IPS-18a (cell line): ENCODE data around the gene EFNA2.
"Not testable (repeated sequence)": the region's sequence is repeated elsewhere in the genome, so short reads cannot be mapped to it uniquely, and the experiment has no call there.

Source experiments
- H3K27ac ChIP-seq: one replicate; pipeline ENCODE4 v1.5.1; 2013; ENCODE audit warnings: low read length
- H3K27me3 ChIP-seq: one replicate; pipeline ENCODE4 v1.6.1; 2013; ENCODE audit warnings: mild to moderate bottlenecking, low read length; ENCODE audit not compliant: control insufficient read depth, insufficient read depth
- H3K36me3 ChIP-seq: one replicate; pipeline ENCODE4 v1.6.1; 2013; ENCODE audit warnings: low read depth, low read length; ENCODE audit not compliant: control insufficient read depth
- H3K4me1 ChIP-seq: one replicate; pipeline ENCODE4 v1.6.1; 2013; ENCODE audit warnings: low read depth, low read length; ENCODE audit not compliant: control insufficient read depth
- H3K4me3 ChIP-seq: one replicate; pipeline ENCODE4 v1.5.1; 2013; ENCODE audit warnings: low read length
- H3K9ac ChIP-seq: one replicate; pipeline ENCODE4 v1.6.1; 2013; ENCODE audit warnings: mild to moderate bottlenecking, low read length, moderate library complexity
- H3K9me3 ChIP-seq: one replicate; pipeline ENCODE4 v1.6.1; 2013; ENCODE audit warnings: low read depth, low read length; ENCODE audit not compliant: control insufficient read depth

EFNA2 gene

DNA sequence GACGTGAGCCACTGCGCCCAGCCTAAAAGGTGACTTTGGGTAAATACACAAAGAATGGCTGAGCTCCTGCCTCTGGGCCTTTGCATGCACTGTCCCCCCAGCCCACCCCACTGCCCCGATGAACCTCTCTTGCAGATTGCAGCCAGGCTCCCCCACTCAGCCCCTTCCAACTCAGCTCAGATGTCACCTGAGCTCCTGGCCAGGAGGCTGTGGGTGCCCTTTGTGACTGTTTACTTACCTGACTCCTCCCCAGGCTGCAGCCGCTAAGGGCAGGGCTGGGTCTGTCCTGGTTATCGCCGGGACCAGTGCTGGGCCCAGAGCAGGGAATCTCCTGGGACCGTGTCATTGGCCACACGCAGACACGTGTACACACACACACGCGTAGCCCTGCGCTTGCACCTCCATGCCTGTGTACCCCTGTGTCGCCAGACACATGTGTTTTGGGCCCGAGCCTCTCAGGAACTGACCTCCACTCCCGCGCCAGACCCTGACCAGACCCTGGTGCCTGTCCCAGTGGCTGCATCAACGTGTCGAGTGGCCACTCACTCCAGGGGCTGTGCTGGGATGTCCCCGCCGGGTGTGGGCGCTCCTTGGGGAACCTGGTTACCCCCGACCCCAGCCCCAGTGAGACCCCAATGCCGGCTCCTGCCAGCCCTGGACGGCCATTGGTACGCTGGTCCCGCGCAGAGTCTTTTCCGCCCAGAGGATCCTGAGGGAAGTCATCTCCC lies 18.7 kb downstream of the EFNA2 start:
- H3K9me3 ChIP-seq, result no peaks in the 10 kb centered on the region
- H3K36me3 ChIP-seq, result no peaks in the 10 kb centered on the region
- no peaks in the 10 kb centered on the region for H3K27me3 ChIP-seq
- no peak overlapping the region for H3K27ac ChIP-seq
- H3K4me3 ChIP-seq, result no peak overlapping the region
- H3K9ac ChIP-seq, result no peak overlapping the region
- no peaks in the 10 kb centered on the region for H3K4me1 ChIP-seq

DNA sequence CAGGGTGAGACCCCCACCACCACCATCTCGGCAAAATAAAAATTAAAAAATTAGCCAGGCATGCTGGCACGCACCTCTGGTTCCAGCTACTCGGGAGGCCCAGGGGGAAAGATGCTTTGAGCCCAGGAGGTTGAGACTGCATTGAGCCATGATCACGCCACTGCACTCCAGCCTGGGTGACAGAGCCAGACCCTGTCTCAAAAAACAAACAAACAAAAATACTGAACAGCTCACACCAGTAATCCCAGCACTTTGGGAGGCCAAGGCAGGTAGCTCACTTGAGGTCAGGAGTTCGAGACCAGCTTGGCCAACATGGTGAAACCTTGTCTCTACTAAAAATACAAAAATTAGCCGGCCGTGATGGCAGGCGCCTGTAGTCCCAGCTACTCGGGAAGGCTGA lies 19.7 kb downstream of the EFNA2 start:
- H3K27me3 ChIP-seq, result not testable (repeated sequence)

DNA sequence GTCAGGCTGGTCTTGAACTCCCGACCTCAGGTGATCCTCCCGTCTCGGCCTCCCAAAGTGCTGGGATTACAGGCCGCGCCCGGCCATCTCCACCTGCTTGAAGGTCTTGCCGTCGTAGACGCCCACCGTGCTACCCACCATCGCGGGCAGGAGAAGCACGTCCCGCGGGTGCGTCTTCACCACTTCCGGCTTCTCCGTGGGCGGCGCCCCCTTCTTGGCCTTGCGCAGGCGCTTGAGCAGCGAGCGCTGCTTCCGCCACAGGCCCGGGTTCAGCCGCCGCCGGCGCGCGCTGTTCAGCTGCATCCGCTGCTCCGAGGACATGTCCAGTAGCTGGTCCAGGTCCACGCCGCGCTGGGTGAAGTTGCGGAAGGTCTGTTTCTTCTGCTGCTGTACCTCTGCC lies 21.6 kb downstream of the EFNA2 start:
- H3K27ac ChIP-seq, result no peak overlapping the region
- H3K9me3 ChIP-seq, result no peaks in the 10 kb centered on the region
- no peaks in the 10 kb centered on the region for H3K27me3 ChIP-seq
- no peaks in the 10 kb centered on the region for H3K4me1 ChIP-seq
- no peak overlapping the region for H3K4me3 ChIP-seq
- no peak overlapping the region for H3K9ac ChIP-seq
- H3K36me3 ChIP-seq, result no peaks in the 10 kb centered on the region

More for the DNA sequence above, 19.7 kb downstream of the EFNA2 start:
- H3K4me1 ChIP-seq, H3K9ac ChIP-seq, H3K27ac ChIP-seq, H3K9me3 ChIP-seq, H3K36me3 ChIP-seq, H3K4me3 ChIP-seq: not testable (repeated sequence)

DNA sequence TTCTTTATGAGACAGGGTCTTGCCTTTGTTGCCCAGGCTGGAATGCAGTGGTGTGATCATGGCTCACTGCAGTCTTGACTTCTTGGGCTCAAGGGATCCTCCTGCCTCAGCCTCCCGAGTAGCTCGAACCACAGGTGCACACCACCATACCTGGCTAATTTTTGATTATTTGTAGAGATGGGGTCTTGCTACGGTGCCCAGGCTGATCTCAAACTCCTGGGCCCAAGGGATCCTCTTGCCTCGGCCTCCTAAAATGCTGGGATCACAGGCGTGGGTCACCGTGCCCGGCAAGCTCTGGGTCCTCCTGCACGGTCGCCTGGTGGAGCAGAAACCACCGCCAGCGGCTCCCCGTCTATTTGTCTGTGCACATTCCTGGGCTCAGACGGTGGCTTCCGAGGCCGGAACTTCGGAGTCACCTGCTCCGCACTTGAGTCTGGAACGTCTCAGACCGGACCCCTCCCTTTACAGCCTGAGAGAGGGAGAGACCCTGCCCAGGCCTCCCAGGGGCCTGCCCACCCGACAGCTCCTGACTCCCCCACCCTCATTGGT lies 22.2 kb downstream of the EFNA2 start:
- no peaks in the 10 kb centered on the region for H3K36me3 ChIP-seq
- H3K9me3 ChIP-seq, result no peaks in the 10 kb centered on the region
- no peak overlapping the region for H3K27ac ChIP-seq
- H3K27me3 ChIP-seq, result no peaks in the 10 kb centered on the region
- no peak overlapping the region for H3K9ac ChIP-seq
- H3K4me1 ChIP-seq, result no peaks in the 10 kb centered on the region
- H3K4me3 ChIP-seq, result no peak overlapping the region

DNA sequence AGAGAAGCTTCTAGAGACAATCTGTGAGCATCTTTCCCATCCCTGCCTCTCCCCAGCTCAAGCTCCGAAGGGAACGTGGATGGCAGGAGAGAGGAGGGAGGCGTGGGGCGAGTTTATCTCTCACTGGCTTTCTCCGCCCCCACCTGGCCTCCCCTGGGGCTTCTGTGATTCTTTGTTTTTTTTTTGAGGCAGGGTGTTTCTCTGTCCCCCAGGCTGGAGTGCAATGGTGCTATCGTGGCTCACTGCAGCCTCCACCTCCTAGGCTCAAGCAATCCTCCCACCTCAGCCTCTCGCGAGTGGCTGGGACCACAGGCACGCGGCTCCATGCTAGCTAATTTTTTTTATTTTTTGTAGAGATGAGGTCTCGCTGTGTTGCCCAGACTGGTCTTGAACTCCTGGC lies 23.0 kb downstream of the EFNA2 start:
- H3K9ac ChIP-seq, result no peak overlapping the region
- H3K4me3 ChIP-seq, result no peak overlapping the region
- no peaks in the 10 kb centered on the region for H3K27me3 ChIP-seq
- no peak overlapping the region for H3K27ac ChIP-seq
- no peaks in the 10 kb centered on the region for H3K36me3 ChIP-seq
- H3K9me3 ChIP-seq, result no peaks in the 10 kb centered on the region
- no peaks in the 10 kb centered on the region for H3K4me1 ChIP-seq

DNA sequence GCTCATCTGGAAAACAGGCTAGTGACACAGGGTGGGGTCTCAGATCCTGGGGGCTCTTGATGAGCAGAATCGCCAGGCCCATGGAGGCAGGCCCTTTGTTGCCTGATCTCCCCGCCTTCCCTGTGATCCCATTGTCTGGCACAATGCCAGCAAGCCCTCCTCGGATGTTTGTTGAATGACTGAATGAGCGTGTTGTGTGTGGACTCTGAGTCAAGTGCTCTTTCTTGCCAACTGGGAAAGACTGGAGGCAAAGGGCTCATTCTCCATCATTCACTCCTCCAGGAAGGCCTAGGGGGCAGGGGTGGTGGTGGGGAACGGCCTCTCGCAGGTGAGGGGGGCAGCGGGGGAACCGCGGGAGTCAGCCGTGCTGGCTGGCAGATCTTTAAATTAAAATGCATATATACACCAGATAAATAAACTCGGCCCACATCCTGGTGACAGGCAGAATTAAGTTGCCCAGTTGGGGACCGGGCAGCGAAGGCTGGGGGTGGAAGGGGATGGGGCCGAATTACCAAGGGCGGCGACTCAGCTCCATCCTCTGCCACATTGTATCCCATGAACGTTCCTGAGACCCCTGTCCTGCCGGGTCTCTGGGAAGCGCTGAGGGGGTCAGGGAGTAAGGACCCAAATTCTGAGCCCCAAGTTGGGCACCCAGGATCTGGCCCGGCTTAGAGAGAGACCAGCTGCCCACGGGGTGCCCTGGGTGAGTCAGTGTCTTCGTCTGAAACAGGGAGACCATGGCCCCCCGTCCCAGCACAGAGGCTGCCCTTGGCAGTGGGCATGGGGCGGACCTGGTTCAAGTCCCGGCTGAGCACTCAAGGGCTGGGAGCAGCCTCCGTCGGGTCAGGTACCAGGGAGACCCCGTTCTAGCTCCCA lies 24.5 kb downstream of the EFNA2 start:
- H3K27me3 ChIP-seq, result peaks cover 1% of the 10 kb centered on the region
- H3K36me3 ChIP-seq, result no peaks in the 10 kb centered on the region
- no peak overlapping the region for H3K9ac ChIP-seq
- H3K4me1 ChIP-seq, result no peaks in the 10 kb centered on the region
- H3K27ac ChIP-seq, result no peak overlapping the region
- H3K4me3 ChIP-seq, result no peak overlapping the region
- H3K9me3 ChIP-seq, result no peaks in the 10 kb centered on the region

DNA sequence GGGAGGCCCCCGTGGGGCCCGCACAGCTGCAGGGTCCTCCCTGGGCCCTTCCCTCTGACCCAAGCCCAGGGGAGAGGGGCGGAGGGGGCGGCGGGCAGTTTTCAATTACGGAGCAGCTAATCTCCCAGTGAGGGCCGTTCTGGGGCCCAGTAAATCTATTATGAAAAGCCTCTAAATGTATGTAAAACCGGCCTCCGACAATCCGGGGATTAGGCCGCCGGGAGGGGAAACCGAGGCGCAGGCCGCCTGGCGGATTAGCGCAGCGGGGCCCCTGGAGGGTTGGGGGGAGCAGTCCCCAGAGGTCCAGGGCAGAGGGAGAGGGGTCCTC lies 25.1 kb downstream of the EFNA2 start:
- no peak overlapping the region for H3K4me3 ChIP-seq
- peaks cover 5% of the 10 kb centered on the region for H3K27me3 ChIP-seq
- H3K4me1 ChIP-seq, result no peaks in the 10 kb centered on the region
- H3K36me3 ChIP-seq, result no peaks in the 10 kb centered on the region
- H3K9ac ChIP-seq, result no peak overlapping the region
- H3K27ac ChIP-seq, result no peak overlapping the region
- H3K9me3 ChIP-seq, result no peaks in the 10 kb centered on the region

DNA sequence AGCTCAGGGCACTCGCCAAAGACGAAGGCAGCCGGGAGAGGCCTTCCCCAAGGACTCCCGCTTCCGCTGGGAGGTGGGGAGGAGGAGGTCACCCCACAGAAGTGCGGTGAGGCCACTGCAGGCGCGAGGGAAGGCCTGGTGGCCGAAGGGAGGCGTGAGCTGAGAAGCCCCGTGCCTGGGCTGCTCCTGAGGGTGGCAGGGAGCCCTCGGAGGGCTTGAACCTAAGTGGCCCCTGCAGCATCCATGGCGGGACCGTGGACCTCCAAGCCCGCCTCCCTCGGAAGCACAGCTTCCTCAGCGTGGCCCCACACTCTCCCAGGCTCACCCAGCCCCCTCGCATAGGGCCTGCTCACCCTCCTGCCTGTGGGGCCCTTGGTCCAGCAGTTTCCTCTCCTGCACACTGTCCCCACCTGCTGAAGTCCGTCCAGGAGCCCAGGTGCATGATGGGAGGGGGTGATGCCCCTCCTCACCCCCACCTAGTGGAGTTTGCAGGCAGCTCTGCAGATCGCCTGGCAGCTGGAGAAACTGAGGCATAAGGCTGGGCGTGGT lies 25.9 kb downstream of the EFNA2 start:
- Histone ChIP-seq H3K9ac (no peak overlapping the region), H3K4me1 (no peaks in the 10 kb centered on the region), H3K27me3 (peaks cover 12% of the 10 kb centered on the region), H3K4me3 (no peak overlapping the region), H3K9me3 (no peaks in the 10 kb centered on the region), H3K27ac (no peak overlapping the region), H3K36me3 (no peaks in the 10 kb centered on the region)

DNA sequence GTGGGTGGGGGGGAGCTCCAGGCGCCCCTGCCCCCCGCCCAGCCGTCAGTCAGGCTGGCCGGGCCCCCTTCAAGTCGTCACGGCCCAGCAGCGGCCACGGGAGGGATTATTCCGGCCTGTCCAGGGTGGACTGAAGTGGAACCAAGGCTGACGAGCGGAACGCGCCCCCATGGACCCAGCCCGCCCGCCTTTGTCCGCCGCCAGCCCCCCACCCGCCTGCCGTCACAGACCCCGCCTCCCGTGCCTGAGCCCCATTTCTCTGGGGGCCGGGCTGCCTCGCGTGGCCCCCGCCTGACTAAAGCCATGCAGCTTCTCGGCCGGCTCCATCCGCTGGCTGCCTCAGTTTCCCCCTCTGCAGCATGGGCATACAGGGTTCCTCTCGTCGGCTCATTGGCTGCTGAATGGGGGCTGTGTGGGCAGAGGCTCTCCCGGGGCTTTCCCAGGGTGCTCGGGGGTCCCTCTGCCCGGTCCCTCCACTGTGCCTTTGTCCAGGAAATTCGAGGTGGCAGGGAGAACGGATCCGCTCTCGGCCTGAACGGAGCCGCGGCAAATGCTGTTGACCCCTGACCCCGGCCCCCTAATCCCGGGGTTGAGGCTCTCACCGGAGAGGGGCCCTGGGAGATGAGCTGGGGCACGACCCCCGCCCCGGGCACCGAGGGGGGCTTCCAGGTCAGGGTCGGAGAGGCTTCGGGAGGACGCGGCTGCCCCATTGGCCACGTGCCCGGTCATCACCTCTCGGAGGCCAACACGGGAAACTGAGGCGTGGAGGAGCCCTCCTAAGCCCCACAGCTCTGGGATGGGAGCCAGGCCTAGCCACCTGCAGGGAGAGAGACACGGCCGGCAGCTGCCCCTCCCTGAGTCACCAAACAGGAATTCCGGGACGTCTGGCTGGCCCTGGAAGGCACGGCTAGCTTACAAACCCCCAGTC lies 27.4 kb downstream of the EFNA2 start:
- no peaks in the 10 kb centered on the region for H3K9me3 ChIP-seq
- H3K27ac ChIP-seq, result no peak overlapping the region
- H3K27me3 ChIP-seq, result peaks cover 15% of the 10 kb centered on the region
- no peak overlapping the region for H3K4me3 ChIP-seq
- H3K4me1 ChIP-seq, result no peaks in the 10 kb centered on the region
- no peaks in the 10 kb centered on the region for H3K36me3 ChIP-seq
- H3K9ac ChIP-seq, result no peak overlapping the region

DNA sequence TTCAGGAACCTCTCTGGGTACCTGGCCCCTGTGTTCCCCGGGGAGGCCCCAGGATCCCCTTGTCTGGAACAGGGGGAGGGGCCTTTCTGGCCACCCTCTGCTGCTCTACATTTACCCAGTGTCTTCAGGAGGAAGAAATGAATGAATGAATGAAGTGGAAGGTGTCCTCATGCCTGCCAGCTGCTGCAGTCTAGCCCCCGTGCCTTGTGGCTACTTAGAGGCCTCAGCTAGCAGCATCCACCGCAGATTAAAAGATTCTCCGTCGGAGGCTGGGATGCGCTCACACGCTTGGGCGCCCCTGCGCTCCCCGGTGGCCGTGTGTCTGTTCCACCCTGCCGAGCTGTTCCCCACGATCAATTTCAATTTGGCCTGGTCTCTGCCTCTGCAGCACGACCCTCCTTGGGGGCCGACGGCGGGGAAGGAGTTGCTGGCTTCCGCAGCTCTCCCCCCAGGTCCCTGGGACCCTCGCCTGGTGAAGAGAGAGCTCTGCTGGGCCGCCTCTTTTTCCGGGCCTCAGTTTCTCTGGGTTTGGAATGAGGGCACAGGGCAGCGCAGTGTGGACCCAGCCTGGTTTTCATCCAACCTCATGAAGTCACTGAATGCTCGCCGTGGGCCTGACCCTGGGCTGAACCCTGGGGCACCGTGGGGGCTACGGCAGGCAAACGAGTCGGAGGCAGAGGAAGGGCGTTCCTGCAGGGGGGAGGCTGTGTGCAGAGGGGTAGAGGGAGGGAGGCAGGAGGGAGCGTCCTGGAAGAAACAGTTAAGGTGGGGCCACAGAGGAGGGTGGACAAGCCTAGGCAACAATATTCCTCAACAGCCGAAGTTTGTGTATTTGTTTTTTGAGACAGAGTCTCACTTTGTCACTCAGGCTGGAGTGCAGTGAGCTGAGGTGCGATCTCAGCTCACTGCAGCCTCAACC lies 28.3 kb downstream of the EFNA2 start:
- H3K36me3 ChIP-seq, result no peaks in the 10 kb centered on the region
- no peak overlapping the region for H3K4me3 ChIP-seq
- no peak overlapping the region for H3K27ac ChIP-seq
- no peaks in the 10 kb centered on the region for H3K4me1 ChIP-seq
- no peak overlapping the region for H3K9ac ChIP-seq
- no peaks in the 10 kb centered on the region for H3K9me3 ChIP-seq
- peaks cover 15% of the 10 kb centered on the region for H3K27me3 ChIP-seq
